Uterus (tissue), 2 donors: ENCODE results near the gene GMDS.

Source experiments
- POLR2A ChIP-seq, 2 donors: fragments of 450-650 bp; IDR thresholded peaks; one replicate each; pipeline ENCODE4 v1.6.1; 2016; ENCODE audit warnings: antibody characterized with exemption in 2 of 2, mild to moderate bottlenecking in 1 of 2, moderate library complexity in 1 of 2
- TF ChIP-seq, protein P1 (sequence below), 4 experiments: fragments of 200-600 bp in 2 of 4; fragments of 450-650 bp in 2 of 4; sonication (generic) in 2 of 4; IDR thresholded peaks; one replicate each; pipeline ENCODE4 v1.5.1; 2016 to 2019; ENCODE audit warnings: antibody characterized with exemption in 4 of 4, mild to moderate bottlenecking in 2 of 4, moderate library complexity in 1 of 4

DNA sequence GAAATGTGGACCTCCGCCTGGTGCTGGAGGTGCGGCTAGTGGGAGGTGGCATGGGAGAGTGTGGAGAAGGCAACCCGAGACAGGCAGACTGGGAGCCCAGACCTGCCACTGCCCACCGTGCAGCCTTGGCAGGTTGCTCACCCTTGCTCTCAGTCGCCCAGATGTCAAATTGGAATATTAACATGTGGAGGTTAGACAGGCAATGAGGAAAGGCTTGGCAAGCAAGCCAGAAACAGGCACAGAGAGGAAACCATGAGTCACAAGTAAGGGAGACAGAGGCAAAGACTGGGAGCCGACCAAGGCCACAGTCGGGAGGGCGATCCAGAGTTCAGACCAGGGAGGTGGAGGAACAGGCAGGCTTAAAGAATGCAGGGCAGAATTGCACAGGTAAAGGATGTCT is 457.5 kb downstream of the GMDS start:
- TF ChIP-seq, protein P1, sequence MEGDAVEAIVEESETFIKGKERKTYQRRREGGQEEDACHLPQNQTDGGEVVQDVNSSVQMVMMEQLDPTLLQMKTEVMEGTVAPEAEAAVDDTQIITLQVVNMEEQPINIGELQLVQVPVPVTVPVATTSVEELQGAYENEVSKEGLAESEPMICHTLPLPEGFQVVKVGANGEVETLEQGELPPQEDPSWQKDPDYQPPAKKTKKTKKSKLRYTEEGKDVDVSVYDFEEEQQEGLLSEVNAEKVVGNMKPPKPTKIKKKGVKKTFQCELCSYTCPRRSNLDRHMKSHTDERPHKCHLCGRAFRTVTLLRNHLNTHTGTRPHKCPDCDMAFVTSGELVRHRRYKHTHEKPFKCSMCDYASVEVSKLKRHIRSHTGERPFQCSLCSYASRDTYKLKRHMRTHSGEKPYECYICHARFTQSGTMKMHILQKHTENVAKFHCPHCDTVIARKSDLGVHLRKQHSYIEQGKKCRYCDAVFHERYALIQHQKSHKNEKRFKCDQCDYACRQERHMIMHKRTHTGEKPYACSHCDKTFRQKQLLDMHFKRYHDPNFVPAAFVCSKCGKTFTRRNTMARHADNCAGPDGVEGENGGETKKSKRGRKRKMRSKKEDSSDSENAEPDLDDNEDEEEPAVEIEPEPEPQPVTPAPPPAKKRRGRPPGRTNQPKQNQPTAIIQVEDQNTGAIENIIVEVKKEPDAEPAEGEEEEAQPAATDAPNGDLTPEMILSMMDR (IDR thresholded peaks at IDR 0.05) = no peak
- no peak for TF ChIP-seq POLR2A (IDR thresholded peaks at IDR 0.05)
